ENCODE measurements around the gene FBXL7. TPM values are rescaled to one million over a fixed set of nuclear protein-coding genes. Genes with fewer than 3 reads are reported as not detected.

Gene FBXL7
- total RNA-seq, 4 donors from 2014 or later, result 2.1 to 25.6 (median 6.5) TPM

GRCh38 chr5:15807248-15807647 is 307.3 kb downstream of the FBXL7 start:
- Histone ChIP-seq H3K27ac (no peak overlapping the region), H3K27me3 (no peaks in the 10 kb centered on the region), H3K36me3 (no peaks in the 10 kb centered on the region), H3K4me1 (peaks cover 0 to 6% (median 0%) of the 10 kb centered on the region in 4 donors), H3K9me3 (no peaks in the 10 kb centered on the region), H3K4me3 (no peak overlapping the region)
- TF ChIP-seq CTCF (IDR thresholded peaks at IDR 0.05) (no peak), POLR2A (IDR thresholded peaks at IDR 0.05) (no peak)
- no peak for DNase-seq

- no peaks in the 10 kb centered on the region for H3K9me3 ChIP-seq
- TF ChIP-seq CTCF (IDR thresholded peaks at IDR 0.05) (no peak), POLR2A (IDR thresholded peaks at IDR 0.05) (no peak)
- H3K4me3 ChIP-seq, result no peak overlapping the region
- no peaks in the 10 kb centered on the region for H3K36me3 ChIP-seq
- peaks cover 0 to 6% (median 0%) of the 10 kb centered on the region in 4 donors for H3K4me1 ChIP-seq
- H3K27me3 ChIP-seq, result no peaks in the 10 kb centered on the region
- H3K27ac ChIP-seq, result no peak overlapping the region
- no peak for DNase-seq
These were observed 307.9 kb downstream of the FBXL7 start for GRCh38 chr5:15807871-15808270.

- H3K27ac ChIP-seq, result no peak overlapping the region
- H3K4me3 ChIP-seq, result no peak overlapping the region
- no peak for DNase-seq
- H3K36me3 ChIP-seq, result no peaks in the 10 kb centered on the region
- peaks cover 0 to 6% (median 0%) of the 10 kb centered on the region in 4 donors for H3K4me1 ChIP-seq
- TF ChIP-seq POLR2A (IDR thresholded peaks at IDR 0.05) (no peak), CTCF (IDR thresholded peaks at IDR 0.05) (no peak)
- H3K9me3 ChIP-seq, result no peaks in the 10 kb centered on the region
- H3K27me3 ChIP-seq, result no peaks in the 10 kb centered on the region
These were observed 308.6 kb downstream of the FBXL7 start for GRCh38 chr5:15808577-15808976.

- Histone ChIP-seq H3K36me3 (no peaks in the 10 kb centered on the region), H3K4me3 (no peak overlapping the region), H3K4me1 (no peaks in the 10 kb centered on the region), H3K27me3 (no peaks in the 10 kb centered on the region), H3K9me3 (no peaks in the 10 kb centered on the region), H3K27ac (no peak overlapping the region)
- no peak for TF ChIP-seq POLR2A (IDR thresholded peaks at IDR 0.05)
- no peak for TF ChIP-seq CTCF (IDR thresholded peaks at IDR 0.05)
- no peak for DNase-seq
These were observed 319.6 kb downstream of the FBXL7 start for GRCh38 chr5:15819617-15820016.

GRCh38 chr5:15821506-15821905 is 321.5 kb downstream of the FBXL7 start:
- Histone ChIP-seq H3K9me3 (no peaks in the 10 kb centered on the region), H3K4me1 (no peaks in the 10 kb centered on the region), H3K27me3 (no peaks in the 10 kb centered on the region), H3K36me3 (no peaks in the 10 kb centered on the region), H3K27ac (no peak overlapping the region), H3K4me3 (no peak overlapping the region)
- no peak for DNase-seq
- TF ChIP-seq POLR2A (IDR thresholded peaks at IDR 0.05) (no peak), CTCF (IDR thresholded peaks at IDR 0.05) (no peak)

- DNase-seq, result no peak
- no peak for TF ChIP-seq POLR2A (IDR thresholded peaks at IDR 0.05)
- TF ChIP-seq CTCF (IDR thresholded peaks at IDR 0.05), result no peak
These were observed 323.4 kb downstream of the FBXL7 start for GRCh38 chr5:15823398-15823797.

More at GRCh38 chr5:15823398-15823797, 323.4 kb downstream of the FBXL7 start:
- Histone ChIP-seq H3K27ac (no peak overlapping the region), H3K27me3 (no peaks in the 10 kb centered on the region), H3K9me3 (no peaks in the 10 kb centered on the region), H3K4me3 (no peak overlapping the region), H3K4me1 (no peaks in the 10 kb centered on the region), H3K36me3 (no peaks in the 10 kb centered on the region)
